Upper lobe of left lung (tissue), 4 donors: ENCODE data around the gene PCCA.
"Not testable (repeated sequence)": the region's sequence is repeated elsewhere in the genome, so short reads cannot be mapped to it uniquely, and the experiment has no call there.

Source experiments
- EP300 ChIP-seq, 4 donors: sonication (generic); formaldehyde crosslinking; IDR thresholded peaks; one replicate each; pipeline ENCODE4 v1.5.1; 2017; ENCODE audit warnings: antibody characterized with exemption in 4 of 4, control low read depth in 2 of 4
- POLR2A ChIP-seq, 4 donors: fragments of 450-650 bp; IDR thresholded peaks; one replicate each; pipeline ENCODE4 v1.5.1; 2016 to 2017; ENCODE audit warnings: antibody characterized with exemption in 4 of 4, mild to moderate bottlenecking in 2 of 4
- POLR2AphosphoS5 ChIP-seq, 2 donors: sonication (generic); formaldehyde crosslinking; IDR thresholded peaks; one replicate each; pipeline ENCODE4 v1.5.1; 2017; ENCODE audit warnings: antibody characterized with exemption in 2 of 2
- TF ChIP-seq, protein P1 (sequence below), 6 experiments: fragments of 450-650 bp in 4 of 6; fragments of 200-600 bp in 2 of 6; sonication (generic) in 2 of 6; IDR thresholded peaks; one replicate each; pipeline ENCODE4 v1.5.1; 2016 to 2019; ENCODE audit warnings: antibody characterized with exemption in 6 of 6

DNA sequence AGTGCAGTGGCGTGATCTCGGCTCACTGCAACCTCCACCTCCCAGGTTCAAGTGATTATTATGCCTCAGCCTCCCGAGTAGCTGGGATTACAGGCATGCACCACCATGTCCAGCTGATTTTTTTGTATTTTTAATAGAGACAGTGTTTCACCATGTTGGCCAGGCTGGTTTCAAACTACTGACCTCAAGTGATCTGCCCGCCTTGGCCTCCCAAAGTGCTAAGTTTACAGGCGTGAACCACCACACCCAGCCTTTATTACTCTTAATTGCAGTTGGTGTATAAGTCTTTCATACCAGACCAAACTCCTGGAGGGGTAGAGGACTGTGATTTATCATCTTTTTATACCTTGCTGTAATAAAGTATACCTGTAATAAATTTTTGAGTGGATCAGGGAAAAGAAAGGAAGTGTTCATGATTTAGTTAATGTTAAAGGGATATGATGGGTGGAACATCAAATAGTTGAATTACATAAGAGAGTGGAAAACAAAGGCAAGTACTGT, 52.6 kb downstream of the PCCA start:
- not testable (repeated sequence) for TF ChIP-seq POLR2A, POLR2AphosphoS5, EP300 (IDR thresholded peaks at IDR 0.05)
- TF ChIP-seq, protein P1, sequence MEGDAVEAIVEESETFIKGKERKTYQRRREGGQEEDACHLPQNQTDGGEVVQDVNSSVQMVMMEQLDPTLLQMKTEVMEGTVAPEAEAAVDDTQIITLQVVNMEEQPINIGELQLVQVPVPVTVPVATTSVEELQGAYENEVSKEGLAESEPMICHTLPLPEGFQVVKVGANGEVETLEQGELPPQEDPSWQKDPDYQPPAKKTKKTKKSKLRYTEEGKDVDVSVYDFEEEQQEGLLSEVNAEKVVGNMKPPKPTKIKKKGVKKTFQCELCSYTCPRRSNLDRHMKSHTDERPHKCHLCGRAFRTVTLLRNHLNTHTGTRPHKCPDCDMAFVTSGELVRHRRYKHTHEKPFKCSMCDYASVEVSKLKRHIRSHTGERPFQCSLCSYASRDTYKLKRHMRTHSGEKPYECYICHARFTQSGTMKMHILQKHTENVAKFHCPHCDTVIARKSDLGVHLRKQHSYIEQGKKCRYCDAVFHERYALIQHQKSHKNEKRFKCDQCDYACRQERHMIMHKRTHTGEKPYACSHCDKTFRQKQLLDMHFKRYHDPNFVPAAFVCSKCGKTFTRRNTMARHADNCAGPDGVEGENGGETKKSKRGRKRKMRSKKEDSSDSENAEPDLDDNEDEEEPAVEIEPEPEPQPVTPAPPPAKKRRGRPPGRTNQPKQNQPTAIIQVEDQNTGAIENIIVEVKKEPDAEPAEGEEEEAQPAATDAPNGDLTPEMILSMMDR (IDR thresholded peaks at IDR 0.05) = not testable (repeated sequence)
